Osteoblast (primary cell): Measurements from ENCODE around the gene TMPRSS15. TPM values are rescaled to one million over a fixed set of nuclear protein-coding genes. Genes with fewer than 3 reads are reported as not detected.

Experiments
- DNase-seq: peaks from one replicate; pipeline ENCODE4 v3.0.0; 2011; ENCODE audit warnings: low spot score, mixed read lengths; ENCODE audit not compliant: insufficient read length; ENCODE audit errors: missing footprints
- H2AFZ ChIP-seq: 2 replicates; pipeline ENCODE4 v1.6.0; 2011; ENCODE audit warnings: mild to moderate bottlenecking, low read length
- H3K27ac ChIP-seq: 2 replicates; pipeline ENCODE4 v1.5.1; 2011; ENCODE audit warnings: mild to moderate bottlenecking, low read depth, low read length, moderate library complexity
- H3K27me3 ChIP-seq: 2 replicates; pipeline ENCODE4 v1.6.0; 2012; ENCODE audit warnings: mild to moderate bottlenecking, control low read depth, inconsistent platforms, low read length, moderate library complexity; ENCODE audit not compliant: insufficient read depth
- H3K36me3 ChIP-seq: 2 replicates; pipeline ENCODE4 v1.5.1; 2011; ENCODE audit warnings: mild to moderate bottlenecking, low read length, control low read depth, moderate library complexity; ENCODE audit not compliant: insufficient read depth
- H3K4me1 ChIP-seq: 2 replicates; pipeline ENCODE4 v1.5.1; 2011; ENCODE audit warnings: mild to moderate bottlenecking, low read length, control low read depth, moderate library complexity; ENCODE audit not compliant: insufficient read depth
- H3K4me2 ChIP-seq: 2 replicates; pipeline ENCODE4 v1.6.0; 2011; ENCODE audit warnings: mild to moderate bottlenecking, low read length; ENCODE audit not compliant: insufficient read depth
- H3K4me3 ChIP-seq: fragments of 200-600 bp; sonication (generic); 3 replicates; pipeline ENCODE4 v1.5.1; 2012; ENCODE audit warnings: mild to moderate bottlenecking, low read length, inconsistent platforms; ENCODE audit not compliant: insufficient read depth
- H3K79me2 ChIP-seq: 2 replicates; pipeline ENCODE4 v1.6.0; 2012; ENCODE audit warnings: mild to moderate bottlenecking, low read length, control low read depth, inconsistent platforms; ENCODE audit not compliant: insufficient read depth
- H3K9me3 ChIP-seq: 2 replicates; pipeline ENCODE4 v1.5.1; 2011; ENCODE audit warnings: low read depth, low read length, control low read depth
- H4K20me1 ChIP-seq: 2 replicates; pipeline ENCODE4 v1.6.0; 2012; ENCODE audit warnings: mild to moderate bottlenecking, low read length, control low read depth; ENCODE audit not compliant: insufficient read depth
- total RNA-seq: library from RNA; depleted of rRNA; stranded (reverse); fragments of >200 nt; gene quantifications from 2 replicates; pipeline ENCODE4 v1.2.3, GENCODE V29; 2012
- TF ChIP-seq, protein P1 (sequence below): IDR thresholded peaks from 2 replicates; pipeline ENCODE4 v1.5.1; 2011; ENCODE audit warnings: mild to moderate bottlenecking, low read depth, low read length, moderate library complexity; ENCODE audit errors: extremely low read depth

The TMPRSS15 gene
- total RNA-seq, 1 donor, result not detected

DNA sequence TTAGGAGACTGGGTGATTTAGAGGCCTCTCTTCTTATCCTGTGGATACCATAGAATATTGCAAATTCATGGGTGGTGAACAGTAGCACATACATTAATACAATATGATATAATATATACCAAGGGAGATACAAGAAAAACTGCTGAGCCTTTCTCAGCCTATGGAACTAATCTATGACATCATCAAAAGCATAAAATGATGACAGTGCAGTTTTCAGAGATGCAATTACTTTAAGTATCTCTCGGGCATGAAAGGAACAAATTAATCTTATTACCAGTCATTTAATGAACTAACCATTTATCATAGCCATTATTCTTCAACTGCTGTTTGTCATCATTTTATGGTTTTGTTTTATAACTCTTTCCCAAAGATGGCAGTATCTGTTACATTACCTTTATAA lies 155.4 kb downstream of the TMPRSS15 start:
- no peak for DNase-seq
- Histone ChIP-seq H3K36me3 (no peaks in the 10 kb centered on the region), H3K27ac (no peak overlapping the region), H3K4me1 (no peaks in the 10 kb centered on the region), H3K9me3 (no peaks in the 10 kb centered on the region), H3K79me2 (no peaks in the 10 kb centered on the region), H3K4me3 (no peak overlapping the region), H4K20me1 (no peaks in the 10 kb centered on the region), H2AFZ (no peak overlapping the region), H3K4me2 (no peak overlapping the region), H3K27me3 (no peaks in the 10 kb centered on the region)
- TF ChIP-seq, protein P1, sequence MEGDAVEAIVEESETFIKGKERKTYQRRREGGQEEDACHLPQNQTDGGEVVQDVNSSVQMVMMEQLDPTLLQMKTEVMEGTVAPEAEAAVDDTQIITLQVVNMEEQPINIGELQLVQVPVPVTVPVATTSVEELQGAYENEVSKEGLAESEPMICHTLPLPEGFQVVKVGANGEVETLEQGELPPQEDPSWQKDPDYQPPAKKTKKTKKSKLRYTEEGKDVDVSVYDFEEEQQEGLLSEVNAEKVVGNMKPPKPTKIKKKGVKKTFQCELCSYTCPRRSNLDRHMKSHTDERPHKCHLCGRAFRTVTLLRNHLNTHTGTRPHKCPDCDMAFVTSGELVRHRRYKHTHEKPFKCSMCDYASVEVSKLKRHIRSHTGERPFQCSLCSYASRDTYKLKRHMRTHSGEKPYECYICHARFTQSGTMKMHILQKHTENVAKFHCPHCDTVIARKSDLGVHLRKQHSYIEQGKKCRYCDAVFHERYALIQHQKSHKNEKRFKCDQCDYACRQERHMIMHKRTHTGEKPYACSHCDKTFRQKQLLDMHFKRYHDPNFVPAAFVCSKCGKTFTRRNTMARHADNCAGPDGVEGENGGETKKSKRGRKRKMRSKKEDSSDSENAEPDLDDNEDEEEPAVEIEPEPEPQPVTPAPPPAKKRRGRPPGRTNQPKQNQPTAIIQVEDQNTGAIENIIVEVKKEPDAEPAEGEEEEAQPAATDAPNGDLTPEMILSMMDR, result no peak

- H3K79me2 ChIP-seq, result no peaks in the 10 kb centered on the region
- H3K27ac ChIP-seq, result no peak overlapping the region
- no peak overlapping the region for H3K4me2 ChIP-seq
- H3K27me3 ChIP-seq, result no peaks in the 10 kb centered on the region
- peaks cover 3% of the 10 kb centered on the region for H3K9me3 ChIP-seq
- TF ChIP-seq, protein P1, result no peak
- no peaks in the 10 kb centered on the region for H3K4me1 ChIP-seq
- no peaks in the 10 kb centered on the region for H4K20me1 ChIP-seq
- no peak for DNase-seq
- no peak overlapping the region for H3K4me3 ChIP-seq
- no peak overlapping the region for H2AFZ ChIP-seq
- no peaks in the 10 kb centered on the region for H3K36me3 ChIP-seq
Observed at GRCh38 chr21:18245464-18245967, 158.1 kb downstream of the TMPRSS15 start.

GRCh38 chr21:18244671-18245463 lies 158.7 kb downstream of the TMPRSS15 start, which contains the start of gene CHODL:
Gene CHODL, plus strand, starts transcription at chr21:18244833. Its CDS starts 391 bp downstream, at chr21:18245224.
- no peaks in the 10 kb centered on the region for H4K20me1 ChIP-seq

DNA sequence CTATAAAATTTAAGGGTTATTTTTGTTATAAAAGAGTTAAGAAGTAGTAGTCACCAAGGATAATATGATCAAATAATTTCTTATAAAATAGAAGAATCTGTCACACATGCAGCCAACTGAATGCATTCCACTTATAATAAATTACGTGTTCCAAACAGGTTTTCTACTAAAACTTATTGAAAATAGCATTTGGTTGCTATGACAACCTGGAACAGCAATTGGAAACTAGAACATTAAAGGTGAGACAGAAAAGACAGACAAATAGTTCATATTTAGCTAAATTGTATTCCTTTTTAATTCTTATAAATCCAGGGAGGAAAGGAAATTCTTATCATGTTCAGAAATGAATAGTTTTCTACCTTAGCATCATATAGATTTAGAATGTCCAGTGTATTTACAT lies 168.0 kb downstream of the TMPRSS15 start:
- no peaks in the 10 kb centered on the region for H3K36me3 ChIP-seq
- H3K79me2 ChIP-seq, result no peaks in the 10 kb centered on the region
- no peaks in the 10 kb centered on the region for H4K20me1 ChIP-seq
- TF ChIP-seq, protein P1, result no peak
- H3K27me3 ChIP-seq, result no peaks in the 10 kb centered on the region
- DNase-seq, result no peak
- H3K4me2 ChIP-seq, result no peak overlapping the region
- no peak overlapping the region for H2AFZ ChIP-seq
- H3K4me3 ChIP-seq, result no peak overlapping the region
- no peaks in the 10 kb centered on the region for H3K4me1 ChIP-seq
- H3K9me3 ChIP-seq, result peaks cover 6% of the 10 kb centered on the region
- no peak overlapping the region for H3K27ac ChIP-seq

More at GRCh38 chr21:18244671-18245463, 158.7 kb downstream of the TMPRSS15 start, which contains the start of gene CHODL:
- Histone ChIP-seq H3K79me2 (no peaks in the 10 kb centered on the region), H3K27ac (no peak within 1 kb of the TSS), H2AFZ (no peak within 1 kb of the TSS), H3K36me3 (no peaks in the 10 kb centered on the region), H3K4me2 (no peak within 1 kb of the TSS), H3K4me3 (no peak within 1 kb of the TSS), H3K27me3 (no peaks in the 10 kb centered on the region), H3K9me3 (peaks cover 3% of the 10 kb centered on the region), H3K4me1 (no peaks in the 10 kb centered on the region)
- no peak for DNase-seq
- TF ChIP-seq, protein P1, result no peak
